Heart left ventricle (tissue), 16 donors: ENCODE results near the gene SH3BGR. TPM values are rescaled to one million over a fixed set of nuclear protein-coding genes. Genes with fewer than 3 reads are reported as not detected.

Experiments
- ATAC-seq, 4 donors: fragments of 200-7000 bp; cut with Tn5 transposase; one replicate each; pipeline ENCODE4 v1.9.1; 2020 to 2022; ENCODE audit warnings: moderate library complexity in 4 of 4, mild to moderate bottlenecking in 3 of 4, moderate number of reproducible peaks in 1 of 4
- DNase-seq, 5 donors: peaks; one replicate each; pipeline ENCODE4 v3.0.0-alpha.2; 2020
- H3K27ac ChIP-seq, 12 donors: fragments of 200-600 bp; sonication (generic) in 4 of 12; one replicate each; pipeline versions ENCODE4 v1.5.0 to v1.8.0; 2016 to 2022; ENCODE audit warnings: mild to moderate bottlenecking in 2 of 12
- H3K27me3 ChIP-seq, 9 donors: fragments of 200-600 bp; sonication (generic) in 2 of 9; one replicate each; pipeline versions ENCODE4 v1.5.1 to v1.8.0; 2016 to 2022; ENCODE audit warnings: mild to moderate bottlenecking in 3 of 9
- H3K36me3 ChIP-seq, 9 donors: fragments of 200-600 bp; sonication (generic) in 2 of 9; one replicate each; pipeline versions ENCODE4 v1.5.0 to v1.8.0; 2018 to 2022; ENCODE audit warnings: mild to moderate bottlenecking in 2 of 9
- H3K4me1 ChIP-seq, 12 donors: fragments of 200-600 bp; sonication (generic) in 4 of 12; one replicate each; pipeline versions ENCODE4 v1.5.0 to v1.8.0; 2016 to 2022; ENCODE audit warnings: mild to moderate bottlenecking in 3 of 12
- H3K4me3 ChIP-seq, 12 donors: fragments of 200-600 bp; sonication (generic) in 4 of 12; one replicate each; pipeline versions ENCODE4 v1.5.0 to v1.8.0; 2017 to 2022; ENCODE audit warnings: mild to moderate bottlenecking in 9 of 12, moderate library complexity in 4 of 12
- H3K9me3 ChIP-seq, 12 donors: fragments of 200-600 bp; sonication (generic) in 4 of 12; one replicate each; pipeline versions ENCODE4 v1.5.0 to v1.8.0; 2016 to 2022; ENCODE audit warnings: mild to moderate bottlenecking in 1 of 12
- CTCF ChIP-seq, 12 donors: fragments of 200-600 bp; sonication (generic) in 4 of 12; IDR thresholded peaks; one replicate each; pipeline versions ENCODE4 v1.5.0 to v1.8.0; 2018 to 2022; ENCODE audit warnings: antibody characterized with exemption in 12 of 12, mild to moderate bottlenecking in 5 of 12
- POLR2A ChIP-seq, 2 donors: fragments of 450-650 bp; IDR thresholded peaks; one replicate each; pipeline ENCODE4 v1.6.1; 2017; ENCODE audit warnings: antibody characterized with exemption in 2 of 2, mild to moderate bottlenecking in 2 of 2, moderate library complexity in 2 of 2
- WGBS, 4 donors: extraction: QIAGEN DNeasy Blood & Tissue Kit in 2 of 4; methylation state at CpG; one replicate each; pipeline versions ENCODE4 v1.1.5 to v1.1.7; 2013 to 2018; 5-methylcytosine and 5-hydroxymethylcytosine counted together
- intact Hi-C, 10 donors: fragments of 100-400 bp; cut with DNase I; formaldehyde crosslinking; loops; one replicate each; pipeline versions ENCODE4 v1.11.1 to v1.14.2; 2022
- polyA plus RNA-seq, 2 donors: library from polyadenylated mRNA; stranded (reverse); fragments of 200-250 nt; gene quantifications; one replicate each; pipeline ENCODE4 v1.2.3, GENCODE V29; 2013
- total RNA-seq, 9 donors: library from RNA; depleted of rRNA in 2 of 9; stranded (reverse); fragments of >200 nt in 2 of 9; fragmentation: NEBNext Ultra II Directional in 3 of 9; extraction: Animal tissue kit (Norgen Biotek cat#: 25700) in 3 of 9; gene quantifications; one replicate each; pipeline versions ENCODE4 v1.1.0 to v1.2.4, GENCODE V29; 2016 to 2023
- donor health status: ischemic (EF 13 %, LVEDD 7.1; RV severe dilation, severe dysfunction).
- donor health status: healthy with polysubstance abuse.
- donor health status: DM: no; HTN: yes; CAD: no.
- donor health status: DM: no; HTN: no; CAD: no.
- donor health status: ischemic (EF 25% LVEDD 6.9; RV normal size, moderate dysfunction).
- donor health status: ischemic (EF 25% LVEDD 5.7; RV mildly dilated, moderate dysfunction).
- donor health status: healthy.
- donor health status: DM: yes; HTN: yes; CAD: no.
- donor health status: ischemic (EF 35%, LVEDD 5.7; RV mildly dilated, moderate dysfunction).
- donor health status: nonischemic (EF 11% LVEDD 7.7; RV severe dilation, severe dysfunction).
- donor health status: DM: yes; HTN: yes; CAD: no.
- donor health status: PGD.
- donor health status: ischemic (EF 29% LVEDD 5.4; RV normal size, mild dysfunction).
- donor health status: nonischemic (EF 23%, LVEDD 6.1; RV moderate dilation, normal function).

Gene SH3BGR
- total and polyA plus RNA-seq, 11 donors, result 52.1 to 357 (median 135) TPM

- Histone ChIP-seq H3K27ac (no peak overlapping the region), H3K4me3 (no peak overlapping the region), H3K27me3 (no peaks in the 10 kb centered on the region), H3K9me3 (peaks cover 0 to 22% (median 0%) of the 10 kb centered on the region in 12 donors), H3K36me3 (no peaks in the 10 kb centered on the region), H3K4me1 (no peaks in the 10 kb centered on the region)
- DNase-seq (no peak), ATAC-seq (no peak)
- 99 to 100% (median 100%) methylated on average over 1 of the region's 1 CpG for WGBS, 4 donors
- no peak for TF ChIP-seq POLR2A (IDR thresholded peaks at IDR 0.05)
- TF ChIP-seq CTCF (IDR thresholded peaks at IDR 0.05), result no peak
- intact Hi-C loops, result no loop called here
Observed at GRCh38 chr21:39546522-39546921, 94.8 kb downstream of the SH3BGR start.

- WGBS, 4 donors, result 67 to 79% (median 69%) methylated on average over 1 of the region's 1 CpG
- no peak for DNase-seq
- no peak for ATAC-seq
Observed at GRCh38 chr21:39552856-39553255, 101.1 kb downstream of the SH3BGR start.

DNA sequence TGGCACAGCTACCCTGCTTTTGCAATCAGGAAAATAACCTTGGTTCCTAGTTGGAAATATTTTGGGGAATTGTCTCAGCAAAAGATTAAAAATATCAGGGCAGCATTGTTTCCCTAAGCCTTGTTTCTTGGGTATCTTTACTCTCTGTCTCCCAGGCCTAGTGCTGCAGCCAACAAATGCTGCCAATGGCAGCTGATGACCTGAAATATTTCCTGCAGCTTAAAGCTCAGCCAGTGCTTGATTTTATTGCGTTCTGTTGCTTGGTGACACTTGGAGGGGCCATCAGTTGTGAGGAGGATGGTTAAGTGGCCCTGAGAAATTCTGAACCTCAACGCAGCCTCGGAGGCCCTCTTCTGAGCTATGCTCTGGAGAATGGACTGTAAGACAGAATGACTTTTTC is 101.6 kb downstream of the SH3BGR start:
- no peak overlapping the region for H3K4me3 ChIP-seq
- TF ChIP-seq POLR2A (IDR thresholded peaks at IDR 0.05) (no peak), CTCF (IDR thresholded peaks at IDR 0.05) (no peak)
- no peaks in the 10 kb centered on the region for H3K27me3 ChIP-seq
- H3K4me1 ChIP-seq, result peaks cover 0 to 14% (median 0%) of the 10 kb centered on the region in 12 donors
- ATAC-seq, result no peak
- peaks cover 0 to 14% (median 0%) of the 10 kb centered on the region in 12 donors for H3K9me3 ChIP-seq
- H3K36me3 ChIP-seq, result no peaks in the 10 kb centered on the region
- no peak overlapping the region for H3K27ac ChIP-seq
- DNase-seq, result no peak
- WGBS, 4 donors, result 22 to 49% (median 42%) methylated on average over 3 of the region's 3 CpGs
- intact Hi-C loops, result no loop called here

More at GRCh38 chr21:39552856-39553255, 101.1 kb downstream of the SH3BGR start:
- Histone ChIP-seq H3K9me3 (peaks cover 0 to 14% (median 0%) of the 10 kb centered on the region in 12 donors), H3K4me3 (no peak overlapping the region), H3K27me3 (no peaks in the 10 kb centered on the region), H3K27ac (no peak overlapping the region), H3K36me3 (no peaks in the 10 kb centered on the region), H3K4me1 (peaks cover 0 to 14% (median 0%) of the 10 kb centered on the region in 12 donors)
- TF ChIP-seq CTCF (IDR thresholded peaks at IDR 0.05) (no peak), POLR2A (IDR thresholded peaks at IDR 0.05) (no peak)
- intact Hi-C loops, result no loop called here

- no peak overlapping the region for H3K27ac ChIP-seq
- no peak for TF ChIP-seq POLR2A (IDR thresholded peaks at IDR 0.05)
- no peak for TF ChIP-seq CTCF (IDR thresholded peaks at IDR 0.05)
- H3K4me3 ChIP-seq, result no peak overlapping the region
- DNase-seq, result no peak
- H3K36me3 ChIP-seq, result no peaks in the 10 kb centered on the region
- intact Hi-C loops, result no loop called here
- ATAC-seq, result no peak
- H3K27me3 ChIP-seq, result no peaks in the 10 kb centered on the region
- H3K9me3 ChIP-seq, result peaks cover 0 to 6% (median 0%) of the 10 kb centered on the region in 12 donors
- WGBS, 4 donors, result 88 to 93% (median 90%) methylated on average over 6 of the region's 6 CpGs
- peaks cover 0 to 14% (median 0%) of the 10 kb centered on the region in 12 donors for H3K4me1 ChIP-seq
Observed at GRCh38 chr21:39555911-39556590, 104.3 kb downstream of the SH3BGR start.
